WTC11 (cell line): ENCODE data around the gene DHRS1. TPM values are rescaled to one million over a fixed set of nuclear protein-coding genes. Genes with fewer than 3 reads are reported as not detected.

Experiments used
- ATAC-seq: fragments of 200-7000 bp; cut with Tn5 transposase; 2 replicates; pipeline ENCODE4 v1.10.0; 2021; ENCODE audit warnings: mild to moderate bottlenecking, moderate library complexity
- CTCF ChIA-PET: fragments of 300-600 bp; sonication (Branson Sonifier 250); formaldehyde crosslinking; loops from one replicate; lab custom pipeline; 2021; ENCODE audit warnings: antibody characterized with exemption; lab: Charles Lee
- POLR2A ChIA-PET: fragments of 350-600 bp; sonication (Branson Sonifier 250); formaldehyde crosslinking; loops from one replicate; lab custom pipeline; 2021; ENCODE audit warnings: antibody characterized with exemption; lab: Charles Lee
- DNase-seq: peaks from one replicate; pipeline ENCODE4 v3.0.0; 2021; ENCODE audit warnings: low spot score
- H3K27ac Mint-ChIP-seq: 2 replicates; pipeline ENCODE4 v1.8.0; 2021; ENCODE audit warnings: mixed read lengths
- H3K27me3 Mint-ChIP-seq: 2 replicates; pipeline ENCODE4 v1.8.0; 2021; ENCODE audit warnings: low read depth, mild to moderate bottlenecking, moderate library complexity, mixed read lengths
- H3K36me3 Mint-ChIP-seq: 2 replicates; pipeline ENCODE4 v1.8.0; 2021; ENCODE audit warnings: mixed read lengths
- H3K4me1 Mint-ChIP-seq: 2 replicates; pipeline ENCODE4 v1.8.0; 2022; ENCODE audit warnings: mixed read lengths
- H3K4me3 Mint-ChIP-seq: 2 replicates; pipeline ENCODE4 v1.8.0; 2021; ENCODE audit warnings: mild to moderate bottlenecking, moderate library complexity, mixed read lengths
- H3K9me3 Mint-ChIP-seq: 2 replicates; pipeline ENCODE4 v1.8.0; 2021; ENCODE audit warnings: mixed read lengths
- ATF2 ChIP-seq: sonication (generic); formaldehyde crosslinking; IDR thresholded peaks from 2 replicates; pipeline ENCODE4 v1.8.1; 2022; ENCODE audit warnings: low read depth, missing genetic modification reagents, borderline replicate concordance
- CDX4 ChIP-seq: fragments of 250-450 bp; sonication (Bioruptor Pico); IDR thresholded peaks from 2 replicates; pipeline ENCODE4 v1.9.0; 2021; ENCODE audit warnings: moderate library complexity, mild to moderate bottlenecking, inconsistent platforms, borderline replicate concordance
- E2F5 ChIP-seq: sonication (generic); formaldehyde crosslinking; IDR thresholded peaks from 2 replicates; pipeline ENCODE4 v1.8.1; 2022; ENCODE audit warnings: mild to moderate bottlenecking, moderate library complexity, missing genetic modification reagents
- EMX1 ChIP-seq: fragments of 250-450 bp; sonication (Bioruptor Pico); IDR thresholded peaks from 2 replicates; pipeline ENCODE4 v1.8.0; 2021; ENCODE audit warnings: mild to moderate bottlenecking
- FOXJ3 ChIP-seq: sonication (generic); formaldehyde crosslinking; IDR thresholded peaks from 2 replicates; pipeline ENCODE4 v1.9.0; 2021; ENCODE audit warnings: missing genetic modification reagents, mild to moderate bottlenecking, borderline replicate concordance
- GTF2I ChIP-seq: fragments of 250-450 bp; sonication (Bioruptor Pico); conservative IDR thresholded peaks from 2 replicates; pipeline ENCODE4 v1.4.0; 2021; ENCODE audit warnings: mild to moderate bottlenecking
- HMGA2 ChIP-seq: fragments of 250-450 bp; sonication (Bioruptor Pico); IDR thresholded peaks from 2 replicates; pipeline ENCODE4 v1.4.0; 2021; ENCODE audit warnings: mild to moderate bottlenecking, moderate library complexity
- KAT7 ChIP-seq: sonication (generic); formaldehyde crosslinking; IDR thresholded peaks from 2 replicates; pipeline ENCODE4 v1.8.1; 2023; ENCODE audit warnings: missing genetic modification reagents, mild to moderate bottlenecking, borderline replicate concordance
- NR2C2 ChIP-seq: sonication (generic); formaldehyde crosslinking; IDR thresholded peaks from 2 replicates; pipeline ENCODE4 v1.8.0; 2022; ENCODE audit warnings: mild to moderate bottlenecking, missing genetic modification reagents
- PRRX2 ChIP-seq: fragments of 250-450 bp; sonication (Bioruptor Pico); IDR thresholded peaks from 2 replicates; pipeline ENCODE4 v1.8.0; 2021; ENCODE audit warnings: mild to moderate bottlenecking
- RORB ChIP-seq: fragments of 250-450 bp; sonication (Bioruptor Pico); IDR thresholded peaks from 2 replicates; pipeline ENCODE4 v1.9.0; 2021; ENCODE audit warnings: mild to moderate bottlenecking
- TEAD1 ChIP-seq: sonication (generic); formaldehyde crosslinking; IDR thresholded peaks from 2 replicates; pipeline ENCODE4 v1.8.0; 2022; ENCODE audit warnings: mild to moderate bottlenecking, missing genetic modification reagents
- TEAD4 ChIP-seq: sonication (generic); formaldehyde crosslinking; IDR thresholded peaks from 2 replicates; pipeline ENCODE4 v1.8.0; 2022; ENCODE audit warnings: mild to moderate bottlenecking, missing genetic modification reagents
- USF2 ChIP-seq: sonication (generic); formaldehyde crosslinking; IDR thresholded peaks from 2 replicates; pipeline ENCODE4 v1.8.1; 2023; ENCODE audit warnings: mild to moderate bottlenecking, missing genetic modification reagents, moderate library complexity
- ZBTB43 ChIP-seq: sonication (generic); formaldehyde crosslinking; IDR thresholded peaks from 2 replicates; pipeline ENCODE4 v1.8.1; 2023; ENCODE audit warnings: mild to moderate bottlenecking, missing genetic modification reagents
- ZMAT4 ChIP-seq: fragments of 250-450 bp; sonication (Bioruptor Pico); IDR thresholded peaks from 2 replicates; pipeline ENCODE4 v1.9.0; 2021; ENCODE audit warnings: mild to moderate bottlenecking
- ZNF425 ChIP-seq: fragments of 250-450 bp; sonication (Bioruptor Pico); conservative IDR thresholded peaks from 2 replicates; pipeline ENCODE4 v1.9.0; 2021; ENCODE audit warnings: mild to moderate bottlenecking
- ZNF532 ChIP-seq: fragments of 250-450 bp; sonication (Bioruptor Pico); IDR thresholded peaks from 2 replicates; pipeline ENCODE4 v1.9.0; 2021; ENCODE audit warnings: mild to moderate bottlenecking, borderline replicate concordance
- total RNA-seq: library from RNA; stranded (reverse); gene quantifications from 3 replicates; pipeline ENCODE4 v1.2.3, GENCODE V29; 2021

Gene DHRS1
- total RNA-seq, 1 experiment from 2014 or later: 13.9 TPM

GRCh38 chr14:24273422-24273998 lies 26.1 kb downstream of the DHRS1 start (continued):
- TF ChIP-seq ATF2: no peak

GRCh38 chr14:24272467-24272866 lies 27.1 kb downstream of the DHRS1 start:
- Mint-ChIP-seq H3K36me3 (no peaks in the 10 kb centered on the region), H3K4me3 (peak overlapping the region; percentile 72), H3K27ac (no peak overlapping the region), H3K9me3 (no peaks in the 10 kb centered on the region), H3K4me1 (peaks cover 16% of the 10 kb centered on the region), H3K27me3 (no peaks in the 10 kb centered on the region)
- TF ChIP-seq FOXJ3 (CRISPR knock-in tag): no peak
- ATAC-seq (no peak), DNase-seq (no peak)
- ChIA-PET POLR2A (interaction anchor here (1.2 kb wide), 1 partner anchor 59 kb away, joined by 4 read pairs; the partner anchor contains the start of gene CHMP4A), CTCF (interaction anchor here (1.9 to 5.8 kb wide), 6 partner anchors 8 to 215 kb away, joined by 6 to 77 read pairs (median 22); partner anchors contain the start of genes CIDEB, DHRS1, LTB4R and LTB4R2)

GRCh38 chr14:24271834-24272263 lies 27.7 kb downstream of the DHRS1 start:
- POLR2A ChIA-PET: interaction anchor here (0.5 to 1.5 kb wide), 10 partner anchors 9 to 96 kb away, joined by 3 to 20 read pairs (median 4); partner anchors contain the start of genes CHMP4A, DHRS1, MDP1 and NFATC4
- ATAC-seq: no peak
- TF ChIP-seq EMX1 (CRISPR knock-in tag) (no peak), GTF2I (CRISPR knock-in tag) (no peak), KAT7 (no peak), TEAD4 (CRISPR knock-in tag) (no peak), NR2C2 (CRISPR knock-in tag) (no peak), RORB (CRISPR knock-in tag) (no peak), ZBTB43 (CRISPR knock-in tag) (no peak), TEAD1 (CRISPR knock-in tag) (no peak), ZNF532 (CRISPR knock-in tag) (no peak), PRRX2 (CRISPR knock-in tag) (no peak), USF2 (no peak), ZNF425 (CRISPR knock-in tag) (no peak), ZMAT4 (CRISPR knock-in tag) (no peak), E2F5 (no peak), HMGA2 (CRISPR knock-in tag) (no peak), CDX4 (CRISPR knock-in tag) (no peak)

More at GRCh38 chr14:24271834-24272263, 27.7 kb downstream of the DHRS1 start:
- H3K9me3 Mint-ChIP-seq: no peaks in the 10 kb centered on the region
- peaks cover 4% of the 10 kb centered on the region; the same call in 1 of the 2 replicates for H3K36me3 Mint-ChIP-seq
- peak overlapping the region; percentile 72 for H3K4me3 Mint-ChIP-seq
- no peak for DNase-seq
- H3K27me3 Mint-ChIP-seq: no peaks in the 10 kb centered on the region
- CTCF ChIA-PET: interaction anchor here (1.3 to 5.8 kb wide), 13 partner anchors 9 to 214 kb away, joined by 3 to 77 read pairs (median 10); partner anchors contain the start of genes CIDEB, DHRS1, IRF9 and LTB4R
- H3K4me1 Mint-ChIP-seq: peaks cover 16% of the 10 kb centered on the region
- H3K27ac Mint-ChIP-seq: no peak overlapping the region
